Tibial nerve (tissue), 4 donors: ENCODE data around the gene TTC16.

Experiments used
- EP300 ChIP-seq, 2 donors: sonication (generic); formaldehyde crosslinking; IDR thresholded peaks; one replicate each; pipeline ENCODE4 v1.6.1; 2017; ENCODE audit warnings: antibody characterized with exemption in 2 of 2, mild to moderate bottlenecking in 1 of 2
- POLR2A ChIP-seq, 2 donors: fragments of 450-650 bp; IDR thresholded peaks; one replicate each; pipeline ENCODE4 v1.6.1; 2017; ENCODE audit warnings: antibody characterized with exemption in 2 of 2, mild to moderate bottlenecking in 2 of 2, moderate library complexity in 2 of 2
- TF ChIP-seq, protein P1 (sequence below), 5 experiments: fragments of 200-600 bp in 3 of 5; fragments of 450-650 bp in 2 of 5; sonication (generic) in 3 of 5; IDR thresholded peaks; one replicate each; pipeline ENCODE4 v1.5.1; 2016 to 2019; ENCODE audit warnings: antibody characterized with exemption in 5 of 5, mild to moderate bottlenecking in 3 of 5, moderate library complexity in 2 of 5

DNA sequence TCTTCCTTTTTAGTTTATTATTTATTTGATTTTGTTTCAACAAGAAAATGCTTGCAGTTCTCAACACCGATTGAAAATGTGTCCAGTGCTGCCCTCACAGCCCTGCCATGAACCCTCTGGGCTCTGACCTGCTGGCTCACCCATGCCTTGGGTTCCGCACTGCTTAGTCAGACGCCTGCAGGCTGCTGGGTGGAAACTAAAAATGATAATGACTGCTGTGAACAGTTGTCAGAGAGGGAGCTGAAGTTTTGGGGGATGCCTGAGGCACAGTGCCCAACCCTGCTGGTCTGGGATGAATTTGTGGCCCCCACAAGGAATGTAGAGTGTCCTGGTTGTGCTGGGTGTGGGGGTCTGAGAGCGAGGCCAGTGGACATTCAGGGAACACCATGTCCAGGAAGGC lies 31.3 kb upstream of the TTC16 start:
- TF ChIP-seq, protein P1, sequence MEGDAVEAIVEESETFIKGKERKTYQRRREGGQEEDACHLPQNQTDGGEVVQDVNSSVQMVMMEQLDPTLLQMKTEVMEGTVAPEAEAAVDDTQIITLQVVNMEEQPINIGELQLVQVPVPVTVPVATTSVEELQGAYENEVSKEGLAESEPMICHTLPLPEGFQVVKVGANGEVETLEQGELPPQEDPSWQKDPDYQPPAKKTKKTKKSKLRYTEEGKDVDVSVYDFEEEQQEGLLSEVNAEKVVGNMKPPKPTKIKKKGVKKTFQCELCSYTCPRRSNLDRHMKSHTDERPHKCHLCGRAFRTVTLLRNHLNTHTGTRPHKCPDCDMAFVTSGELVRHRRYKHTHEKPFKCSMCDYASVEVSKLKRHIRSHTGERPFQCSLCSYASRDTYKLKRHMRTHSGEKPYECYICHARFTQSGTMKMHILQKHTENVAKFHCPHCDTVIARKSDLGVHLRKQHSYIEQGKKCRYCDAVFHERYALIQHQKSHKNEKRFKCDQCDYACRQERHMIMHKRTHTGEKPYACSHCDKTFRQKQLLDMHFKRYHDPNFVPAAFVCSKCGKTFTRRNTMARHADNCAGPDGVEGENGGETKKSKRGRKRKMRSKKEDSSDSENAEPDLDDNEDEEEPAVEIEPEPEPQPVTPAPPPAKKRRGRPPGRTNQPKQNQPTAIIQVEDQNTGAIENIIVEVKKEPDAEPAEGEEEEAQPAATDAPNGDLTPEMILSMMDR (IDR thresholded peaks at IDR 0.05) = no peak
- TF ChIP-seq POLR2A (IDR thresholded peaks at IDR 0.05) (no peak), EP300 (IDR thresholded peaks at IDR 0.05) (no peak)
